Measurements from ENCODE around the gene GALNT11.

Gene GALNT11

DNA sequence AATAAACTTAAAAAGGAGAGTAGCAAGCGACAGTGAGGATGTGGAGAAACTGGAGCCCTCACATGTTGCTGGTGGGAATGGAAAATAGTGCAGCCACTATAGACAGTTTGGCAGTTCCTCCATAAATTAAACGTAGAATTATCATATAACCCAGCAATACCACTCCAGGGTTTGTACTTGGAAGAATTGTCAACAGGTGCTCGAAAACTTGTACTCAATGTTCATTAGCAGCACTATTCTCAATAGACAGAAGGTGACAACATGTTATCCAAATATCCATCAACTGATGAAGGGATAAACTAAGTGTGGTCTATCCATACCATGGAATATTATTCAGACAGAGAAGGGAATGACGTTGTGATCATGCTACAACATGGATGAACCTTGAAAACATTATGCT, 71.9 kb downstream of the GALNT11 start:
- Histone ChIP-seq H3K27ac (replicated peaks) (no peak overlapping the region), H3K27me3 (ENCODE audit: insufficient read depth, poor library complexity, severe bottlenecking) (no peaks in the 10 kb centered on the region), H3K4me3 (replicated peaks; ENCODE audit: insufficient read depth, low read length) (no peak overlapping the region)
- no peak for DNase-seq (ENCODE audit: low read depth in 1 of 2, low spot score in 1 of 2)
- TF ChIP-seq GABPA (IDR thresholded peaks at IDR 0.05; ENCODE audit: low read depth): no peak
- no peak for TF ChIP-seq SPI1 (IDR thresholded peaks at IDR 0.05; ENCODE audit: borderline replicate concordance, low read depth)
- TF ChIP-seq, protein P1, sequence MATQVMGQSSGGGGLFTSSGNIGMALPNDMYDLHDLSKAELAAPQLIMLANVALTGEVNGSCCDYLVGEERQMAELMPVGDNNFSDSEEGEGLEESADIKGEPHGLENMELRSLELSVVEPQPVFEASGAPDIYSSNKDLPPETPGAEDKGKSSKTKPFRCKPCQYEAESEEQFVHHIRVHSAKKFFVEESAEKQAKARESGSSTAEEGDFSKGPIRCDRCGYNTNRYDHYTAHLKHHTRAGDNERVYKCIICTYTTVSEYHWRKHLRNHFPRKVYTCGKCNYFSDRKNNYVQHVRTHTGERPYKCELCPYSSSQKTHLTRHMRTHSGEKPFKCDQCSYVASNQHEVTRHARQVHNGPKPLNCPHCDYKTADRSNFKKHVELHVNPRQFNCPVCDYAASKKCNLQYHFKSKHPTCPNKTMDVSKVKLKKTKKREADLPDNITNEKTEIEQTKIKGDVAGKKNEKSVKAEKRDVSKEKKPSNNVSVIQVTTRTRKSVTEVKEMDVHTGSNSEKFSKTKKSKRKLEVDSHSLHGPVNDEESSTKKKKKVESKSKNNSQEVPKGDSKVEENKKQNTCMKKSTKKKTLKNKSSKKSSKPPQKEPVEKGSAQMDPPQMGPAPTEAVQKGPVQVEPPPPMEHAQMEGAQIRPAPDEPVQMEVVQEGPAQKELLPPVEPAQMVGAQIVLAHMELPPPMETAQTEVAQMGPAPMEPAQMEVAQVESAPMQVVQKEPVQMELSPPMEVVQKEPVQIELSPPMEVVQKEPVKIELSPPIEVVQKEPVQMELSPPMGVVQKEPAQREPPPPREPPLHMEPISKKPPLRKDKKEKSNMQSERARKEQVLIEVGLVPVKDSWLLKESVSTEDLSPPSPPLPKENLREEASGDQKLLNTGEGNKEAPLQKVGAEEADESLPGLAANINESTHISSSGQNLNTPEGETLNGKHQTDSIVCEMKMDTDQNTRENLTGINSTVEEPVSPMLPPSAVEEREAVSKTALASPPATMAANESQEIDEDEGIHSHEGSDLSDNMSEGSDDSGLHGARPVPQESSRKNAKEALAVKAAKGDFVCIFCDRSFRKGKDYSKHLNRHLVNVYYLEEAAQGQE (IDR thresholded peaks at IDR 0.05; ENCODE audit: insufficient replicate concordance, low read depth): no peak

DNA sequence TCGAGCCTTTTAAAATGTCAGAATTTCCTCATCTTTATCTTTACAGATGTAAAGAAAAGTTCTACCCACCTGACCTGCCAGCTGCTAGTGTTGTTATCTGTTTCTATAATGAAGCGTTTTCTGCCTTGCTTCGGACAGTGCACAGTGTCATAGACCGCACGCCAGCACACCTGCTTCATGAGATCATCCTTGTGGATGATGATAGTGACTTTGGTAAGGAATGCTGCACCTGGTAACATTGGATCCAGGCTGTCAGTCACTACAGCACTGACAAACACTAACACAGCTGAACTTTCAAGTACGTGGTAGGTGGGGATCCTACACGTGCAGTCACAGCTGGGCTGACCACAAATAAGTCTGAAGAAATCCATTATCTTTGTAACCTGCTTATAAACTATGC, 77.6 kb downstream of the GALNT11 start:
- no peak for DNase-seq (ENCODE audit: low read depth in 1 of 2, low spot score in 1 of 2)
- no peaks in the 10 kb centered on the region for H3K27me3 ChIP-seq (ENCODE audit: insufficient read depth, poor library complexity, severe bottlenecking)
- no peak overlapping the region for H3K4me3 ChIP-seq (replicated peaks; ENCODE audit: insufficient read depth, low read length)
- H3K27ac ChIP-seq (replicated peaks): no peak overlapping the region
- TF ChIP-seq, protein P1 (IDR thresholded peaks at IDR 0.05; ENCODE audit: insufficient replicate concordance, low read depth): no peak
- TF ChIP-seq POLR2AphosphoS5 (IDR thresholded peaks at IDR 0.05; ENCODE audit: low read depth): no peak

DNA sequence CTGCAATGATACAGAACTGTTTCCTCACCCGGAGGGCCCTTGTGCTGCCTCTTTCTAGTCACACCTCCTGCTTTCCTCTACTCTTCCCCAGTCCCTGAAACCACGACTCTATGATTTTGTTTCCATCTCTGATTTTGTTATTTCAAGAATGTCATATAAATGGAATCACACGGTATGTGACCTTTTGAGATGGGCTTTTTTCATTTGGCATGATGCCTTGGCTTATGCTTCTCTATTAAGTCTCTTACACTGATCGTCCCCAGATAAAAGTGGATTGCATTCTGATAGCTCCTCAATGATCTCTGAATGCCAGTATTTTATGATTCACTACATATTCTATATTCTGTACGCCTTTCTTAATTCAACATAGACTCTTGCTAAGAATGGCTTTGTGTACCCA, 78.2 kb downstream of the GALNT11 start:
- no peaks in the 10 kb centered on the region for H3K27me3 ChIP-seq (ENCODE audit: insufficient read depth, poor library complexity, severe bottlenecking)
- no peak overlapping the region for H3K4me3 ChIP-seq (replicated peaks; ENCODE audit: insufficient read depth, low read length)
- no peak for DNase-seq (ENCODE audit: low read depth in 1 of 2, low spot score in 1 of 2)
- H3K27ac ChIP-seq (replicated peaks): no peak overlapping the region
- TF ChIP-seq SPI1 (IDR thresholded peaks at IDR 0.05; ENCODE audit: borderline replicate concordance, low read depth) (no peak), GABPA (IDR thresholded peaks at IDR 0.05; ENCODE audit: low read depth) (no peak), POLR2AphosphoS5 (IDR thresholded peaks at IDR 0.05; ENCODE audit: low read depth) (no peak)
- TF ChIP-seq, protein P2, sequence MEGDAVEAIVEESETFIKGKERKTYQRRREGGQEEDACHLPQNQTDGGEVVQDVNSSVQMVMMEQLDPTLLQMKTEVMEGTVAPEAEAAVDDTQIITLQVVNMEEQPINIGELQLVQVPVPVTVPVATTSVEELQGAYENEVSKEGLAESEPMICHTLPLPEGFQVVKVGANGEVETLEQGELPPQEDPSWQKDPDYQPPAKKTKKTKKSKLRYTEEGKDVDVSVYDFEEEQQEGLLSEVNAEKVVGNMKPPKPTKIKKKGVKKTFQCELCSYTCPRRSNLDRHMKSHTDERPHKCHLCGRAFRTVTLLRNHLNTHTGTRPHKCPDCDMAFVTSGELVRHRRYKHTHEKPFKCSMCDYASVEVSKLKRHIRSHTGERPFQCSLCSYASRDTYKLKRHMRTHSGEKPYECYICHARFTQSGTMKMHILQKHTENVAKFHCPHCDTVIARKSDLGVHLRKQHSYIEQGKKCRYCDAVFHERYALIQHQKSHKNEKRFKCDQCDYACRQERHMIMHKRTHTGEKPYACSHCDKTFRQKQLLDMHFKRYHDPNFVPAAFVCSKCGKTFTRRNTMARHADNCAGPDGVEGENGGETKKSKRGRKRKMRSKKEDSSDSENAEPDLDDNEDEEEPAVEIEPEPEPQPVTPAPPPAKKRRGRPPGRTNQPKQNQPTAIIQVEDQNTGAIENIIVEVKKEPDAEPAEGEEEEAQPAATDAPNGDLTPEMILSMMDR (IDR thresholded peaks at IDR 0.05; ENCODE audit: insufficient read depth, low read length): no peak
- TF ChIP-seq, protein P1 (IDR thresholded peaks at IDR 0.05; ENCODE audit: insufficient replicate concordance, low read depth): no peak

DNA sequence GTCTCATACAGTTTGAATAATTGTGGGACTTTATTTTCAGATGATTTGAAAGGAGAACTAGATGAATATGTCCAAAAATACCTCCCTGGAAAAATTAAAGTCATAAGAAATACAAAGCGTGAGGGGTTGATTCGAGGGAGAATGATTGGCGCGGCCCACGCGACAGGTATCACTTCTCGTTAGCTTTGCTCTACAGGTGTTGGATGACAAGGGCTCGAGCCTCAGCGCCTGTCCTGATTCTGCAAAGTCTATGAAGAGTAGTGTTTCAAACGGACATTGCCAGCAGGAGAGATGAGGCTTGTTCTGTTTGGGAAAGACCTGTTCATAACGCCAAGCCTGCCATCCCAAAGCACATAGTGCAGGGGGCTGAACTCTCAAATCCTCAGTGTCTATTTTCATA, 79.7 kb downstream of the GALNT11 start:
- H3K4me3 ChIP-seq (replicated peaks; ENCODE audit: insufficient read depth, low read length): no peak overlapping the region
- DNase-seq (ENCODE audit: low read depth in 1 of 2, low spot score in 1 of 2): no peak
- no peak overlapping the region for H3K27ac ChIP-seq (replicated peaks)
- H3K27me3 ChIP-seq (ENCODE audit: insufficient read depth, poor library complexity, severe bottlenecking): no peaks in the 10 kb centered on the region
- TF ChIP-seq, protein P2 (IDR thresholded peaks at IDR 0.05; ENCODE audit: insufficient read depth, low read length): no peak
- TF ChIP-seq, protein P1 (IDR thresholded peaks at IDR 0.05; ENCODE audit: insufficient replicate concordance, low read depth): no peak
- TF ChIP-seq SPI1 (IDR thresholded peaks at IDR 0.05; ENCODE audit: borderline replicate concordance, low read depth): no peak
- no peak for TF ChIP-seq POLR2AphosphoS5 (IDR thresholded peaks at IDR 0.05; ENCODE audit: low read depth)
- no peak for TF ChIP-seq GABPA (IDR thresholded peaks at IDR 0.05; ENCODE audit: low read depth)
